Pons (tissue), 1 donor: ENCODE data around the gene FADS6.

Experiments used
- DNase-seq: peaks from one replicate; pipeline ENCODE4 v3.0.0-alpha.2; 2016; ENCODE audit warnings: low spot score

Gene FADS6

GRCh38 chr17:74853048-74853397 is 40.4 kb downstream of the FADS6 start:
- DNase-seq, result no peak

- DNase-seq, result no peak
Observed at GRCh38 chr17:74852237-74853047, 41.0 kb downstream of the FADS6 start.

- no peak for DNase-seq
Observed at GRCh38 chr17:74851612-74852236, 41.7 kb downstream of the FADS6 start.

- no peak for DNase-seq
Observed at GRCh38 chr17:74850914-74851313, 42.5 kb downstream of the FADS6 start.

GRCh38 chr17:74850310-74850709 is 43.1 kb downstream of the FADS6 start:
- DNase-seq, result no peak

- DNase-seq, result no peak
Observed at GRCh38 chr17:74848656-74849399, 44.6 kb downstream of the FADS6 start.

- DNase-seq, result no peak
Observed at GRCh38 chr17:74846621-74847020, 46.8 kb downstream of the FADS6 start.

- no peak for DNase-seq
Observed at GRCh38 chr17:74843352-74843627, 50.1 kb downstream of the FADS6 start.

- DNase-seq, result peak; percentile 66
Observed at GRCh38 chr17:74842599-74843351, 50.7 kb downstream of the FADS6 start.

GRCh38 chr17:74842146-74842598 is 51.3 kb downstream of the FADS6 start:
- DNase-seq, result no peak

- DNase-seq, result peak; percentile 81
Observed at GRCh38 chr17:74840989-74841666, 52.3 kb downstream of the FADS6 start.

GRCh38 chr17:74839990-74840852 is 53.2 kb downstream of the FADS6 start:
- DNase-seq, result no peak

- no peak for DNase-seq
Observed at GRCh38 chr17:74838274-74838673, 55.2 kb downstream of the FADS6 start.

- no peak for DNase-seq
Observed at GRCh38 chr17:74836691-74837467, 56.6 kb downstream of the FADS6 start.

GRCh38 chr17:74836191-74836590 is 57.2 kb downstream of the FADS6 start:
- no peak for DNase-seq

GRCh38 chr17:74833501-74834377 is 59.7 kb downstream of the FADS6 start:
- DNase-seq, result no peak

GRCh38 chr17:74832421-74832820 is 61.0 kb downstream of the FADS6 start:
- DNase-seq, result no peak

GRCh38 chr17:74831444-74832146 is 61.8 kb downstream of the FADS6 start:
- no peak for DNase-seq
